ENCODE results near the gene PLEKHA6. TPM values are rescaled to one million over a fixed set of nuclear protein-coding genes. Genes with fewer than 3 reads are reported as not detected.

Gene PLEKHA6
- total and polyA plus RNA-seq, 2 of the 4 experiments (the other 2 are of a cell fraction): 8.2 to 19.9 TPM

DNA sequence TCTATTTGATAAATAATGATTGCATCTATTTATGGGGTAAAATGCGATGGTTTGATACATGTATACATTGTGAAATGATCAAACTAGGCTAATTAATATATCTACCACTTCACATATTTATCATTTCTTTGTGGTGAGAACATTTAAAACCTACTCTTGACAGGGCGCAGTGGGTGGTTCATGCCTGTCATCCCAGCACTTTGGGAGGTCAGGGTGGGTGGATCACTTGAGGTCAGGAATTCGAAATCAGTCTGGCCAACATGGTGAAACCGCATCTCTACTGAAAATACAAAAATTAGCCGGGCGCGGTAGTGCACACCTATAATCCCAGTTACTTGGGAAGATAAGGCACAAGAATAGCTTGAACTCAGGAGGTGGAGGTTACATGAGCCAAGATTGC lies 25.3 kb downstream of the PLEKHA6 start:
- CTCF ChIA-PET: no interaction called here
- H4K8ac ChIP-seq (ENCODE audit: low read depth in 2 of 2, low read length in 2 of 2): no peak overlapping the region
- no peak overlapping the region for H3K56ac ChIP-seq (ENCODE audit: extremely low read depth, insufficient read depth, low read length)
- H3K27ac ChIP-seq (ENCODE audit: insufficient read depth, low read length): no peak overlapping the region
- no peak overlapping the region for H3K18ac ChIP-seq (ENCODE audit: low read depth, low read length)
- no peaks in the 10 kb centered on the region for H4K20me1 ChIP-seq (ENCODE audit: insufficient read depth, low read length)
- no peak overlapping the region for H2BK15ac ChIP-seq (ENCODE audit: low read depth, low read length)
- no peak overlapping the region for H2AK5ac ChIP-seq (ENCODE audit: low read depth, low read length)
- no peak overlapping the region for H3K23ac ChIP-seq (ENCODE audit: low read depth, low read length)
- dilution Hi-C loops (cut with HindIII; ENCODE audit: low sequenced_read_pairs, unreplicated experiment): no loop called here
- no peak overlapping the region for H2BK5ac ChIP-seq (ENCODE audit: low read depth, low read length, poor library complexity, severe bottlenecking)
- H3K14ac ChIP-seq (replicated peaks; ENCODE audit: low read depth, low read length): no peak overlapping the region
- no peak overlapping the region for H2AFZ ChIP-seq (replicated peaks; ENCODE audit: low read length, poor library complexity)
- no peak overlapping the region for H3K4me2 ChIP-seq (ENCODE audit: low read depth, low read length)
- H2AK9ac ChIP-seq (replicated peaks; ENCODE audit: low read depth, low read length, poor library complexity): no peak overlapping the region
- H3K9ac ChIP-seq (ENCODE audit: low read depth, low read length): no peak overlapping the region
- H3K9me1 ChIP-seq (ENCODE audit: insufficient read depth, low read length): peaks cover 10% of the 10 kb centered on the region; the same call in 1 of the 2 replicates
- no peaks in the 10 kb centered on the region for H3K27me3 ChIP-seq (ENCODE audit: control insufficient read depth, insufficient read depth, low read length)
- POLR2A ChIA-PET (ENCODE audit: unreplicated experiment): no interaction called here
- H2BK20ac ChIP-seq (ENCODE audit: low read depth, low read length): no peak overlapping the region
- TF ChIP-seq CEBPB (IDR thresholded peaks at IDR 0.05; ENCODE audit: low read depth, low read length) (no peak), SMC3 (IDR thresholded peaks at IDR 0.05; ENCODE audit: low read depth, low read length) (no peak), RCOR1 (IDR thresholded peaks at IDR 0.05; ENCODE audit: insufficient replicate concordance, low read length) (no peak), CHD1 (IDR thresholded peaks at IDR 0.05; ENCODE audit: low read depth, low read length) (no peak), MAZ (IDR thresholded peaks at IDR 0.05; ENCODE audit: borderline replicate concordance, low read depth, low read length) (no peak), POLR2A (IDR thresholded peaks at IDR 0.05; ENCODE audit: low read depth, low read length) (no peak), FOS (IDR thresholded peaks at IDR 0.05; ENCODE audit: low read depth, low read length) (no peak), RAD21 (IDR thresholded peaks at IDR 0.05; ENCODE audit: low read length) (no peak)
- no peak overlapping the region for H2BK120ac ChIP-seq (ENCODE audit: low read depth, low read length)
- H3K4ac ChIP-seq (ENCODE audit: low read depth, low read length): no peak overlapping the region
- no peaks in the 10 kb centered on the region for H3K36me3 ChIP-seq (ENCODE audit: control insufficient read depth, insufficient read depth, low read length)
- no CpG with 5 or more reads among the region's 7 CpGs for WGBS, 2 experiments (ENCODE audit: extremely low coverage in 2 of 2, insufficient read length in 1 of 2)
- no peak overlapping the region for H4K5ac ChIP-seq (ENCODE audit: low read depth, low read length)
- ATAC-seq (ENCODE audit: low read depth) (no peak), DNase-seq (no peak)
- H3K4me3 ChIP-seq (ENCODE audit: insufficient read depth, low read depth, low read length): no peak overlapping the region
- no peaks in the 10 kb centered on the region for H3K79me1 ChIP-seq (ENCODE audit: low read depth in 1 of 2, low read length in 2 of 2)
- in situ Hi-C loops (cut with MboI; ENCODE audit: low sequenced_read_pairs): no loop called here
- no peak overlapping the region for H4K91ac ChIP-seq (ENCODE audit: insufficient read depth, low read depth, low read length)
- intact Hi-C loops (cut with micrococcal nuclease): no loop called here
- no peaks in the 10 kb centered on the region for H3K9me3 ChIP-seq (ENCODE audit: control insufficient read depth, insufficient read depth, low read length)
- no TSS peak for BruUV-seq (replicated peaks)
- H3K4me1 ChIP-seq (ENCODE audit: control insufficient read depth, insufficient read depth, low read length): peaks cover 32% of the 10 kb centered on the region

Measured in IMR-90 (cell line).